Measurements from ENCODE around the gene GPR137B. TPM values are rescaled to one million over a fixed set of nuclear protein-coding genes. Genes with fewer than 3 reads are reported as not detected.

The GPR137B gene
- total and polyA plus RNA-seq, 2 of the 13 experiments (the other 11 are each of a cell fraction or from before 2014, with no cell fraction given) = 0.31 to 0.41 TPM

- no peaks in the 10 kb centered on the region for H3K79me2 ChIP-seq (ENCODE audit: insufficient read depth, low read length)
- CTCF ChIA-PET (ENCODE audit: low intra/inter-chr PET ratio, low total read pairs) = no interaction called here
- no TSS peak for BruUV-seq (replicated peaks)
- H4K20me1 ChIP-seq (ENCODE audit: insufficient read depth, low read length) = no peaks in the 10 kb centered on the region
- H3K27ac ChIP-seq (ENCODE audit: extremely low read length, insufficient read depth, low read length) = no peak overlapping the region
- POLR2A ChIA-PET = no interaction called here
- H3K27me3 ChIP-seq (ENCODE audit: control insufficient read depth in 1 of 2, insufficient read depth in 2 of 2, low read length in 2 of 2) = 0 out of 5 replicates have a peak, but pooled peaks cover 0 to 3% of the 10 kb centered on the region in 2 experiments
- H3K4me1 ChIP-seq (ENCODE audit: insufficient read depth, low read length) = peaks cover 13% of the 10 kb centered on the region
- peaks cover 5% of the 10 kb centered on the region for H3K9me3 ChIP-seq (ENCODE audit: low read length)
- ATAC-seq = no peak
- in situ Hi-C loops (cut with HindIII; ENCODE audit: extremely low pct_ligation_motif_present, low pct_unique_long_range_greater_than_20kb) (no loop called here), intact Hi-C loops (cut with micrococcal nuclease; ENCODE audit: unreplicated experiment) (no loop called here)
- no peak overlapping the region for H3K9ac ChIP-seq (ENCODE audit: insufficient read depth, low read depth, low read length)
- no peak for TF ChIP-seq NR3C1 (CRISPR knock-in tag; IDR thresholded peaks at IDR 0.05)
- TF ChIP-seq CAMTA2 (CRISPR knock-in tag; IDR thresholded peaks at IDR 0.05; ENCODE audit: borderline replicate concordance) = no peak
- no peak for TF ChIP-seq ZNF510 (CRISPR knock-in tag; IDR thresholded peaks at IDR 0.05; ENCODE audit: low read depth)
- no peak for TF ChIP-seq ZNF10 (CRISPR knock-in tag; IDR thresholded peaks at IDR 0.05; ENCODE audit: borderline replicate concordance, low read depth)
- no peak for TF ChIP-seq PBX2 (CRISPR knock-in tag; IDR thresholded peaks at IDR 0.05)
- TF ChIP-seq ZNF704 (CRISPR knock-in tag; IDR thresholded peaks at IDR 0.05; ENCODE audit: borderline replicate concordance) = no peak
- TF ChIP-seq ZSCAN30 (CRISPR knock-in tag; IDR thresholded peaks at IDR 0.05) = no peak
- no peak for TF ChIP-seq ZC3H4 (CRISPR knock-in tag; IDR thresholded peaks at IDR 0.05; ENCODE audit: borderline replicate concordance)
- no peak for TF ChIP-seq RERE (CRISPR knock-in tag; IDR thresholded peaks at IDR 0.05; ENCODE audit: low read depth)
- TF ChIP-seq HNF4G (IDR thresholded peaks at IDR 0.05; ENCODE audit: borderline replicate concordance, low read depth, low read length) = no peak
- no peak for TF ChIP-seq HNF4G (CRISPR knock-in tag; IDR thresholded peaks at IDR 0.05; ENCODE audit: borderline replicate concordance, low read depth)
- no peak for TF ChIP-seq ZFP1 (CRISPR knock-in tag; IDR thresholded peaks at IDR 0.05)
- no peak for TF ChIP-seq MBNL3 (CRISPR knock-in tag; conservative IDR thresholded peaks at IDR 0.05)
- H3K4me3 ChIP-seq (replicated peaks in 1 of 3; ENCODE audit: insufficient read depth in 1 of 3, low read depth in 2 of 3, low read length in 3 of 3) = no peak overlapping the region
- no peaks in the 10 kb centered on the region for H3K36me3 ChIP-seq (replicated peaks in 1 of 2; ENCODE audit: control insufficient read depth in 1 of 2, insufficient read depth in 2 of 2, low read length in 2 of 2)
- WGBS (ENCODE audit: low lambda C conversion rate) = 54% methylated on average over 7 of the region's 7 CpGs
- FAIRE-seq = no peak
- DNase-seq (ENCODE audit: low spot score) = no peak
- H2AFZ ChIP-seq (ENCODE audit: low read length) = no peak overlapping the region
- H3K4me2 ChIP-seq (ENCODE audit: low read depth, low read length) = no peak overlapping the region
Measured at GRCh38 chr1:236167154-236167553, 24.8 kb downstream of the GPR137B start.

Data from HepG2 (cell line).